CD4-positive, alpha-beta T cell (primary cell): ENCODE results near the gene RBMS1. TPM values are rescaled to one million over a fixed set of nuclear protein-coding genes. Genes with fewer than 3 reads are reported as not detected.

Source experiments
- ATAC-seq: fragments of 200-7000 bp; cut with Tn5 transposase; one replicate; pipeline ENCODE4 v1.10.0; 2022; ENCODE audit warnings: mild to moderate bottlenecking; ENCODE audit not compliant: poor library complexity
- CTCF ChIA-PET: fragments of 350-600 bp; sonication (Branson Sonifier 250); formaldehyde crosslinking; loops from one replicate; lab custom pipeline; 2021; ENCODE audit warnings: antibody characterized with exemption, inconsistent platforms; lab: Charles Lee
- POLR2A ChIA-PET: fragments of 350-600 bp; sonication (Branson Sonifier 250); formaldehyde crosslinking; loops from one replicate; lab custom pipeline; 2021; ENCODE audit warnings: antibody characterized with exemption, inconsistent platforms; lab: Charles Lee
- DNase-seq, 14 experiments: peaks; one replicate each; pipeline ENCODE4 v3.0.0-alpha.2; 2013 to 2020; ENCODE audit warnings: mixed read lengths in 2 of 14
- H3K27ac ChIP-seq, 2 donors: one replicate each; pipeline versions ENCODE4 v1.5.1 to v1.7.0; 2013; ENCODE audit warnings: low read length in 2 of 2, low read depth in 1 of 2, mild to moderate bottlenecking in 1 of 2
- H3K27me3 ChIP-seq, 2 experiments: 1 replicate in 1 of 2; 2 replicates in 1 of 2; pipeline versions ENCODE4 v1.6.1 to v1.7.0; 2013; ENCODE audit warnings: low read length in 2 of 2, control low read depth in 1 of 2, mild to moderate bottlenecking in 1 of 2, moderate library complexity in 1 of 2; ENCODE audit not compliant: insufficient read depth in 2 of 2, control insufficient read depth in 1 of 2
- H3K36me3 ChIP-seq: one replicate; pipeline ENCODE4 v1.6.1; 2013; ENCODE audit warnings: low read length, control low read depth; ENCODE audit not compliant: insufficient read depth
- H3K4me1 ChIP-seq: one replicate; pipeline ENCODE4 v1.6.1; 2013; ENCODE audit warnings: low read length, control low read depth; ENCODE audit not compliant: insufficient read depth
- H3K4me3 ChIP-seq: one replicate; pipeline ENCODE4 v1.5.1; 2013; ENCODE audit warnings: mild to moderate bottlenecking, low read length, moderate library complexity
- H3K9me3 ChIP-seq, 2 experiments: 1 replicate in 1 of 2; 2 replicates in 1 of 2; pipeline versions ENCODE4 v1.6.1 to v1.7.0; 2013; ENCODE audit warnings: low read length in 2 of 2, mild to moderate bottlenecking in 2 of 2, control low read depth in 1 of 2, moderate library complexity in 1 of 2; ENCODE audit not compliant: control insufficient read depth in 1 of 2, insufficient read depth in 1 of 2
- H3K27ac Mint-ChIP-seq: one replicate; pipeline ENCODE4 v1.8.0; 2020; ENCODE audit warnings: mixed read lengths
- H3K27me3 Mint-ChIP-seq: one replicate; pipeline ENCODE4 v1.8.0; 2021; ENCODE audit warnings: mixed read lengths
- H3K36me3 Mint-ChIP-seq: one replicate; pipeline ENCODE4 v1.8.0; 2021; ENCODE audit warnings: low read depth, mixed read lengths
- H3K4me1 Mint-ChIP-seq: one replicate; pipeline ENCODE4 v1.8.0; 2021; ENCODE audit warnings: low read depth, mixed read lengths
- H3K4me3 Mint-ChIP-seq: one replicate; pipeline ENCODE4 v1.8.0; 2020; ENCODE audit warnings: mild to moderate bottlenecking, mixed read lengths
- H3K9me3 Mint-ChIP-seq: one replicate; pipeline ENCODE4 v1.8.0; 2020; ENCODE audit warnings: mixed read lengths
- CTCF ChIP-seq: fragments of 200-600 bp; IDR thresholded peaks from one replicate; pipeline ENCODE4 v1.8.0; 2022; ENCODE audit warnings: antibody characterized with exemption, mild to moderate bottlenecking
- intact Hi-C, 2 experiments: fragments of 100-400 bp; cut with DNase I in 1 of 2; cut with micrococcal nuclease in 1 of 2; formaldehyde crosslinking; loops; one replicate each; pipeline versions ENCODE4 v1.15.1 to v1.9.0; 2023 to 2025; cut with DNase I, micrococcal nuclease
- total RNA-seq, 174 experiments: library from RNA in 2 of 174; stranded (reverse) in 2 of 174; gene quantifications; one replicate each; pipeline ENCODE4 v1.2.3 and lab custom pipeline; 2021 to 2026

Gene RBMS1
- total RNA-seq, 2 experiments from 2014 or later: 88.6 to 90.3 TPM

- no peak overlapping the region for H3K4me3 Mint-ChIP-seq
- DNase-seq: no peak
- Histone ChIP-seq H3K36me3 (peaks cover 35% of the 10 kb centered on the region), H3K9me3 (no peaks in the 10 kb centered on the region), H3K4me1 (peaks cover 18% of the 10 kb centered on the region), H3K27ac (no peak overlapping the region), H3K4me3 (no peak overlapping the region), H3K27me3 (no peaks in the 10 kb centered on the region)
- peaks cover 88% of the 10 kb centered on the region for H3K4me1 Mint-ChIP-seq
- no peaks in the 10 kb centered on the region for H3K9me3 Mint-ChIP-seq
- no peaks in the 10 kb centered on the region for H3K27me3 Mint-ChIP-seq
- peak overlapping the region; percentile 76 for H3K27ac Mint-ChIP-seq
- ChIA-PET CTCF (no interaction called here), POLR2A (interaction anchor here (1.7 kb wide), 1 partner anchor 10 kb away, joined by 5 read pairs; no protein-coding TSS in a partner anchor)
- intact Hi-C loops: no loop called here
- peaks cover 73% of the 10 kb centered on the region for H3K36me3 Mint-ChIP-seq
- ATAC-seq: no peak
- TF ChIP-seq CTCF: no peak
These were observed 129.6 kb downstream of the RBMS1 start for GRCh38 chr2:160363961-160364360.

- Histone ChIP-seq H3K27ac (no peak overlapping the region), H3K4me3 (no peak overlapping the region), H3K9me3 (no peaks in the 10 kb centered on the region), H3K36me3 (peaks cover 35% of the 10 kb centered on the region), H3K27me3 (no peaks in the 10 kb centered on the region), H3K4me1 (peaks cover 10% of the 10 kb centered on the region)
- TF ChIP-seq CTCF: no peak
- Mint-ChIP-seq H3K4me1 (peaks cover 82% of the 10 kb centered on the region), H3K27ac (no peak overlapping the region), H3K36me3 (peaks cover 79% of the 10 kb centered on the region), H3K4me3 (no peak overlapping the region), H3K27me3 (no peaks in the 10 kb centered on the region), H3K9me3 (no peaks in the 10 kb centered on the region)
- ChIA-PET CTCF (interaction anchor here (1.4 kb wide), 1 partner anchor 10 kb away, joined by 5 read pairs; no protein-coding TSS in a partner anchor), POLR2A (interaction anchor here (1.7 kb wide), 1 partner anchor 11 kb away, joined by 5 read pairs; no protein-coding TSS in a partner anchor)
- intact Hi-C loops: no loop called here
- DNase-seq (no peak), ATAC-seq (no peak)
These were observed 130.6 kb downstream of the RBMS1 start for GRCh38 chr2:160363055-160363454.

GRCh38 chr2:160362541-160362940 is 131.1 kb downstream of the RBMS1 start:
- ChIA-PET POLR2A (interaction anchor here (1.7 kb wide), 1 partner anchor 11 kb away, joined by 5 read pairs; no protein-coding TSS in a partner anchor), CTCF (interaction anchor here (1.4 kb wide), 1 partner anchor 9 kb away, joined by 5 read pairs; no protein-coding TSS in a partner anchor)

More at GRCh38 chr2:160362541-160362940, 131.1 kb downstream of the RBMS1 start:
- Mint-ChIP-seq H3K36me3 (peaks cover 84% of the 10 kb centered on the region), H3K4me1 (peaks cover 82% of the 10 kb centered on the region), H3K4me3 (no peak overlapping the region), H3K27me3 (no peaks in the 10 kb centered on the region), H3K9me3 (no peaks in the 10 kb centered on the region), H3K27ac (no peak overlapping the region)
- no peak for TF ChIP-seq CTCF
- Histone ChIP-seq H3K27me3 (no peaks in the 10 kb centered on the region), H3K4me1 (peaks cover 6% of the 10 kb centered on the region), H3K9me3 (no peaks in the 10 kb centered on the region), H3K27ac (no peak overlapping the region), H3K36me3 (peaks cover 35% of the 10 kb centered on the region), H3K4me3 (no peak overlapping the region)
- no peak for DNase-seq
- ATAC-seq: no peak
- intact Hi-C loops: no loop called here
